Sigmoid colon (tissue), 3 donors: ENCODE results near the gene APOH.

Experiments
- CTCF ChIP-seq, 4 experiments: fragments of 450-650 bp in 3 of 4; fragments of 200-600 bp in 1 of 4; IDR thresholded peaks; one replicate each; pipeline ENCODE4 v1.5.1; 2016 to 2019; ENCODE audit warnings: antibody characterized with exemption in 4 of 4, mild to moderate bottlenecking in 3 of 4, moderate library complexity in 2 of 4
- POLR2A ChIP-seq, 2 donors: fragments of 450-650 bp; IDR thresholded peaks; one replicate each; pipeline ENCODE4 v1.6.1; 2016; ENCODE audit warnings: antibody characterized with exemption in 2 of 2, mild to moderate bottlenecking in 2 of 2, moderate library complexity in 2 of 2

GRCh38 chr17:66207936-66208335, 21.3 kb downstream of the APOH start:
- TF ChIP-seq CTCF (IDR thresholded peaks at IDR 0.05): no peak
- no peak for TF ChIP-seq POLR2A (IDR thresholded peaks at IDR 0.05)
